Measurements from ENCODE around the gene PIK3CB. TPM values are rescaled to one million over a fixed set of nuclear protein-coding genes. Genes with fewer than 3 reads are reported as not detected.

Gene PIK3CB
- total RNA-seq, 1 experiment from 2014 or later: 35.6 TPM

- Histone ChIP-seq H3K27ac (ENCODE audit: insufficient read length, low read depth, low read length) (no peak overlapping the region), H4K8ac (replicated peaks; ENCODE audit: insufficient read length, low read depth, low read length) (no peak overlapping the region), H3K4me1 (ENCODE audit: insufficient read depth, low read length) (no peaks in the 10 kb centered on the region), H2BK15ac (ENCODE audit: low read depth, low read length) (no peak overlapping the region), H3K56ac (ENCODE audit: insufficient read length, low read depth, low read length) (no peak overlapping the region), H3K27me3 (ENCODE audit: insufficient read depth, low read length) (no peaks in the 10 kb centered on the region), H3K14ac (ENCODE audit: insufficient read depth, low read length) (no peak overlapping the region), H2BK5ac (ENCODE audit: insufficient read length, low read length) (no peak overlapping the region), H3K4ac (ENCODE audit: low read depth, low read length) (no peak overlapping the region), H4K20me1 (ENCODE audit: control insufficient read depth, insufficient read depth, insufficient read length) (no peaks in the 10 kb centered on the region), H2BK20ac (ENCODE audit: low read depth, low read length, poor library complexity, severe bottlenecking) (no peak overlapping the region), H4K5ac (ENCODE audit: insufficient read length, low read depth, low read length) (no peak overlapping the region), H2AK5ac (ENCODE audit: insufficient read length, low read length) (no peak overlapping the region), H3K79me2 (ENCODE audit: insufficient read depth, low read length) (no peaks in the 10 kb centered on the region), H3K9ac (ENCODE audit: extremely low read depth, insufficient read length, low read length) (no peak overlapping the region), H3K79me1 (ENCODE audit: insufficient read depth, low read depth, low read length, poor library complexity, severe bottlenecking) (no peaks in the 10 kb centered on the region), H3K4me2 (ENCODE audit: insufficient read depth, insufficient read length, low read length) (no peak overlapping the region), H3K23ac (ENCODE audit: insufficient read length, low read depth, low read length) (no peak overlapping the region), H3K18ac (ENCODE audit: insufficient read length, low read depth, low read length) (no peak overlapping the region), H3T11ph (ENCODE audit: low read length) (no peak overlapping the region), H3K9me3 (ENCODE audit: control insufficient read depth, low read depth, low read length) (no peaks in the 10 kb centered on the region), H3K23me2 (ENCODE audit: insufficient read length, low read depth, low read length, poor library complexity, severe bottlenecking) (no peaks in the 10 kb centered on the region), H4K91ac (ENCODE audit: insufficient read length, low read depth, low read length) (no peak overlapping the region), H2BK120ac (ENCODE audit: low read depth, low read length, poor library complexity, severe bottlenecking) (no peak overlapping the region), H2BK12ac (ENCODE audit: insufficient read length, low read depth, low read length) (no peak overlapping the region), H2AFZ (ENCODE audit: low read length) (no peak overlapping the region)
- Mint-ChIP-seq H3K4me1 (peaks cover 14 to 16% of the 10 kb centered on the region in 2 experiments), H3K36me3 (ENCODE audit: insufficient read depth in 1 of 3, low read depth in 3 of 3) (peaks cover 0 to 7% (median 0%) of the 10 kb centered on the region in 3 experiments; a peak in 3 of 7 replicates), H3K4me3 (no peak overlapping the region), H3K27ac (no peak overlapping the region), H3K27me3 (ENCODE audit: low read depth) (no peaks in the 10 kb centered on the region), H3K9me3 (no peaks in the 10 kb centered on the region)
- TF ChIP-seq, protein P1, sequence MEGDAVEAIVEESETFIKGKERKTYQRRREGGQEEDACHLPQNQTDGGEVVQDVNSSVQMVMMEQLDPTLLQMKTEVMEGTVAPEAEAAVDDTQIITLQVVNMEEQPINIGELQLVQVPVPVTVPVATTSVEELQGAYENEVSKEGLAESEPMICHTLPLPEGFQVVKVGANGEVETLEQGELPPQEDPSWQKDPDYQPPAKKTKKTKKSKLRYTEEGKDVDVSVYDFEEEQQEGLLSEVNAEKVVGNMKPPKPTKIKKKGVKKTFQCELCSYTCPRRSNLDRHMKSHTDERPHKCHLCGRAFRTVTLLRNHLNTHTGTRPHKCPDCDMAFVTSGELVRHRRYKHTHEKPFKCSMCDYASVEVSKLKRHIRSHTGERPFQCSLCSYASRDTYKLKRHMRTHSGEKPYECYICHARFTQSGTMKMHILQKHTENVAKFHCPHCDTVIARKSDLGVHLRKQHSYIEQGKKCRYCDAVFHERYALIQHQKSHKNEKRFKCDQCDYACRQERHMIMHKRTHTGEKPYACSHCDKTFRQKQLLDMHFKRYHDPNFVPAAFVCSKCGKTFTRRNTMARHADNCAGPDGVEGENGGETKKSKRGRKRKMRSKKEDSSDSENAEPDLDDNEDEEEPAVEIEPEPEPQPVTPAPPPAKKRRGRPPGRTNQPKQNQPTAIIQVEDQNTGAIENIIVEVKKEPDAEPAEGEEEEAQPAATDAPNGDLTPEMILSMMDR (conservative IDR thresholded peaks at IDR 0.05): no peak
- no CpG with 5 or more reads among the region's 6 CpGs for WGBS (ENCODE audit: extremely low coverage, insufficient read length, low lambda C conversion rate)
- DNase-seq: no peak
These were observed 110.3 kb downstream of the PIK3CB start for GRCh38 chr3:138724443-138724842.
